Activated CD8-positive, alpha-beta memory T cell treated with anti-CD3 and anti-CD28 coated beads, Interleukin-2, amount 10 ng/mL, durations not matched to agents 7 days and 5 days (primary cell): ENCODE measurements around the gene ZBTB9. TPM values are rescaled to one million over a fixed set of nuclear protein-coding genes. Genes with fewer than 3 reads are reported as not detected.

Experiments used
- ATAC-seq: fragments of 150-1000 bp; cut with Tn5 transposase; one replicate; pipeline ENCODE4 v1.10.0; 2021; ENCODE audit warnings: moderate library complexity
- CTCF ChIA-PET: fragments of 350-600 bp; sonication (Branson Sonifier 250); formaldehyde crosslinking; loops from one replicate; lab custom pipeline; 2021; ENCODE audit warnings: antibody characterized with exemption; lab: Charles Lee
- DNase-seq: peaks from one replicate; pipeline ENCODE4 v3.0.0-alpha.2; 2020
- H3K27ac Mint-ChIP-seq: one replicate; pipeline ENCODE4 v1.8.0; 2021; ENCODE audit warnings: mild to moderate bottlenecking, mixed read lengths
- H3K27me3 Mint-ChIP-seq: one replicate; pipeline ENCODE4 v1.8.0; 2021; ENCODE audit warnings: mixed read lengths
- H3K36me3 Mint-ChIP-seq: one replicate; pipeline ENCODE4 v1.8.0; 2021; ENCODE audit warnings: mild to moderate bottlenecking, mixed read lengths
- H3K4me1 Mint-ChIP-seq: one replicate; pipeline ENCODE4 v1.8.0; 2021; ENCODE audit warnings: mixed read lengths
- H3K4me3 Mint-ChIP-seq: one replicate; pipeline ENCODE4 v1.8.0; 2021; ENCODE audit warnings: mild to moderate bottlenecking, moderate library complexity, mixed read lengths
- H3K9me3 Mint-ChIP-seq: one replicate; pipeline ENCODE4 v1.8.0; 2022; ENCODE audit warnings: low read depth, mixed read lengths
- microRNA-seq: library from miRNA; unstranded; fragments of <30 nt; microRNA quantifications from one replicate; pipeline ENCODE4 v1.2.0, GENCODE V29; 2022
- total RNA-seq, 2 experiments: library from RNA; stranded (reverse); gene quantifications; one replicate each; pipeline ENCODE4 v1.2.3, GENCODE V29; 2021

ZBTB9 gene
- total RNA-seq, 2 experiments from 2014 or later, result 7.4 to 9.0 TPM

- no peaks in the 10 kb centered on the region for H3K9me3 Mint-ChIP-seq
- H3K4me3 Mint-ChIP-seq, result no peak overlapping the region
- peaks cover 26% of the 10 kb centered on the region for H3K4me1 Mint-ChIP-seq
- no peak overlapping the region for H3K27ac Mint-ChIP-seq
- peaks cover 5% of the 10 kb centered on the region for H3K27me3 Mint-ChIP-seq
- no peak for DNase-seq
- peaks cover 2% of the 10 kb centered on the region for H3K36me3 Mint-ChIP-seq
- CTCF ChIA-PET, result no interaction called here
- ATAC-seq, result no peak
Measured at GRCh38 chr6:33505548-33506370, 51.4 kb downstream of the ZBTB9 start.

Small RNA genes within 50 kb of the gene (microRNA-seq; reads per million reads assigned to microRNA genes)
- gene MIR5004, result not detected

Other genes starting within 250 kb of the ZBTB9 start
- gene HSD17B8, start 249.9 kb upstream of the ZBTB9 start, total RNA-seq, result 10 to 100 TPM; 18.6 to 20.9 TPM
- 10 to 100 TPM; 32.6 to 37.8 TPM for gene RING1, start 246.1 kb upstream of the ZBTB9 start, total RNA-seq
- 10 to 100 TPM; 60.6 to 63.3 TPM for gene VPS52, start 182.7 kb upstream of the ZBTB9 start, total RNA-seq
- 1,000 to 10,000 TPM; 2,808 to 3,161 TPM for gene RPS18, start 182.5 kb upstream of the ZBTB9 start, total RNA-seq
- gene B3GALT4, start 177.5 kb upstream of the ZBTB9 start, total RNA-seq, result 10 to 100 TPM; 14.0 to 20.5 TPM
- gene WDR46, start 165.3 kb upstream of the ZBTB9 start, total RNA-seq, result 10 to 100 TPM; 61.5 to 78.4 TPM
- 10 to 100 TPM; 67.8 to 90.3 TPM for gene PFDN6, start 165.0 kb upstream of the ZBTB9 start, total RNA-seq
- 10 to 100 TPM; 34.7 to 49.9 TPM for gene RGL2, start 155.6 kb upstream of the ZBTB9 start, total RNA-seq
- gene TAPBP, start 140.5 kb upstream of the ZBTB9 start, total RNA-seq, result 100 to 1,000 TPM; 207 to 235 TPM
- 10 to 100 TPM; 10.6 to 11.8 TPM for gene ZBTB22, start 136.8 kb upstream of the ZBTB9 start, total RNA-seq
- gene DAXX, start 131.6 kb upstream of the ZBTB9 start, total RNA-seq, result 100 to 1,000 TPM; 102 to 107 TPM
- gene KIFC1, start 62.8 kb upstream of the ZBTB9 start, total RNA-seq, result 100 to 1,000 TPM; 133 to 187 TPM
- 10 to 100 TPM; 26.1 to 36.0 TPM for gene PHF1, start 43.6 kb upstream of the ZBTB9 start, total RNA-seq
- 100 to 1,000 TPM; 196 to 197 TPM for gene CUTA, start 36.5 kb upstream of the ZBTB9 start, total RNA-seq
- 10 to 100 TPM; 24.1 to 39.8 TPM for gene SYNGAP1, start 34.5 kb upstream of the ZBTB9 start, total RNA-seq
- 10 to 100 TPM; 70.9 to 74.4 TPM for gene BAK1, start 125.7 kb downstream of the ZBTB9 start, total RNA-seq
- gene ITPR3, start 166.7 kb downstream of the ZBTB9 start, total RNA-seq, result 10 to 100 TPM; 44.9 to 71.3 TPM